ENCODE results near the gene ABO.
"Not testable (repeated sequence)": the region's sequence is repeated elsewhere in the genome, so short reads cannot be mapped to it uniquely, and the experiment has no call there.

Gene ABO

GRCh38 chr9:133255371-133256135 lies 19.4 kb downstream of the ABO start:
- Histone ChIP-seq H3K36me3 (ENCODE audit: low read depth) (no peaks in the 10 kb centered on the region), H3K4me3 (ENCODE audit: severe bottlenecking) (no peak overlapping the region), H3K27me3 (ENCODE audit: insufficient read depth, poor library complexity, severe bottlenecking) (no peaks in the 10 kb centered on the region), H3K9me3 (ENCODE audit: severe bottlenecking) (no peaks in the 10 kb centered on the region), H3K4me1 (ENCODE audit: insufficient read depth, poor library complexity, severe bottlenecking) (no peaks in the 10 kb centered on the region), H3K27ac (ENCODE audit: poor library complexity, severe bottlenecking) (no peak overlapping the region)
- DNase-seq (ENCODE audit: low spot score), result no peak
- no peak for TF ChIP-seq CTCF (IDR thresholded peaks at IDR 0.05; ENCODE audit: poor library complexity, severe bottlenecking)
- ATAC-seq (ENCODE audit: low read depth), result no peak

- TF ChIP-seq CTCF (IDR thresholded peaks at IDR 0.05; ENCODE audit: poor library complexity, severe bottlenecking), result no peak
- ATAC-seq (ENCODE audit: low read depth), result no peak
- Histone ChIP-seq H3K4me1 (ENCODE audit: insufficient read depth, poor library complexity, severe bottlenecking) (no peaks in the 10 kb centered on the region), H3K36me3 (ENCODE audit: low read depth) (no peaks in the 10 kb centered on the region), H3K9me3 (ENCODE audit: severe bottlenecking) (no peaks in the 10 kb centered on the region), H3K4me3 (ENCODE audit: severe bottlenecking) (no peak overlapping the region), H3K27me3 (ENCODE audit: insufficient read depth, poor library complexity, severe bottlenecking) (no peaks in the 10 kb centered on the region), H3K27ac (ENCODE audit: poor library complexity, severe bottlenecking) (no peak overlapping the region)
- no peak for DNase-seq (ENCODE audit: low spot score)
These were observed 20.5 kb downstream of the ABO start for GRCh38 chr9:133254471-133254870.

- Histone ChIP-seq H3K36me3 (ENCODE audit: low read depth) (no peaks in the 10 kb centered on the region), H3K27me3 (ENCODE audit: insufficient read depth, poor library complexity, severe bottlenecking) (no peaks in the 10 kb centered on the region), H3K27ac (ENCODE audit: poor library complexity, severe bottlenecking) (no peak overlapping the region), H3K4me1 (ENCODE audit: insufficient read depth, poor library complexity, severe bottlenecking) (no peaks in the 10 kb centered on the region), H3K4me3 (ENCODE audit: severe bottlenecking) (no peak overlapping the region), H3K9me3 (ENCODE audit: severe bottlenecking) (no peaks in the 10 kb centered on the region)
- DNase-seq (ENCODE audit: low spot score) (no peak), ATAC-seq (ENCODE audit: low read depth) (no peak)
- no peak for TF ChIP-seq CTCF (IDR thresholded peaks at IDR 0.05; ENCODE audit: poor library complexity, severe bottlenecking)
These were observed 21.7 kb downstream of the ABO start for GRCh38 chr9:133253268-133253667.

GRCh38 chr9:133252301-133253020 lies 22.5 kb downstream of the ABO start:
- TF ChIP-seq CTCF (IDR thresholded peaks at IDR 0.05; ENCODE audit: poor library complexity, severe bottlenecking), result no peak
- no peak overlapping the region for H3K27ac ChIP-seq (ENCODE audit: poor library complexity, severe bottlenecking)
- no peaks in the 10 kb centered on the region for H3K9me3 ChIP-seq (ENCODE audit: severe bottlenecking)
- H3K27me3 ChIP-seq (ENCODE audit: insufficient read depth, poor library complexity, severe bottlenecking), result no peaks in the 10 kb centered on the region
- ATAC-seq (ENCODE audit: low read depth) (peak; percentile 33; the same call in 1 of the 3 replicates), DNase-seq (ENCODE audit: low spot score) (no peak)
- no peaks in the 10 kb centered on the region for H3K4me1 ChIP-seq (ENCODE audit: insufficient read depth, poor library complexity, severe bottlenecking)
- H3K4me3 ChIP-seq (ENCODE audit: severe bottlenecking), result no peak overlapping the region
- H3K36me3 ChIP-seq (ENCODE audit: low read depth), result no peaks in the 10 kb centered on the region

GRCh38 chr9:133251773-133252172 lies 23.2 kb downstream of the ABO start:
- DNase-seq (ENCODE audit: low spot score), result no peak
- no peaks in the 10 kb centered on the region for H3K9me3 ChIP-seq (ENCODE audit: severe bottlenecking)
- no peak overlapping the region for H3K27ac ChIP-seq (ENCODE audit: poor library complexity, severe bottlenecking)
- no peaks in the 10 kb centered on the region for H3K4me1 ChIP-seq (ENCODE audit: insufficient read depth, poor library complexity, severe bottlenecking)
- no peaks in the 10 kb centered on the region for H3K36me3 ChIP-seq (ENCODE audit: low read depth)
- H3K27me3 ChIP-seq (ENCODE audit: insufficient read depth, poor library complexity, severe bottlenecking), result no peaks in the 10 kb centered on the region
- ATAC-seq (ENCODE audit: low read depth), result no peak
- no peak overlapping the region for H3K4me3 ChIP-seq (ENCODE audit: severe bottlenecking)
- TF ChIP-seq CTCF (IDR thresholded peaks at IDR 0.05; ENCODE audit: poor library complexity, severe bottlenecking), result no peak

GRCh38 chr9:133251221-133251620 lies 23.8 kb downstream of the ABO start:
- not testable (repeated sequence) for H3K27me3 ChIP-seq (ENCODE audit: insufficient read depth, poor library complexity, severe bottlenecking); H3K4me1 ChIP-seq (ENCODE audit: insufficient read depth, poor library complexity, severe bottlenecking); H3K9me3 ChIP-seq (ENCODE audit: severe bottlenecking); H3K4me3 ChIP-seq (ENCODE audit: severe bottlenecking); DNase-seq (ENCODE audit: low spot score); ATAC-seq (ENCODE audit: low read depth); H3K27ac ChIP-seq (ENCODE audit: poor library complexity, severe bottlenecking); H3K36me3 ChIP-seq (ENCODE audit: low read depth)
